HG03439 (cell line): ENCODE data around the gene GPN2.

Experiments
- ATAC-seq: cut with Tn5 transposase; IDR thresholded peaks from one replicate; pipeline ENCODE4 v1.9.1; 2021; ENCODE audit warnings: mild to moderate bottlenecking, moderate library complexity; ENCODE audit not compliant: unreplicated experiment

Gene GPN2

DNA sequence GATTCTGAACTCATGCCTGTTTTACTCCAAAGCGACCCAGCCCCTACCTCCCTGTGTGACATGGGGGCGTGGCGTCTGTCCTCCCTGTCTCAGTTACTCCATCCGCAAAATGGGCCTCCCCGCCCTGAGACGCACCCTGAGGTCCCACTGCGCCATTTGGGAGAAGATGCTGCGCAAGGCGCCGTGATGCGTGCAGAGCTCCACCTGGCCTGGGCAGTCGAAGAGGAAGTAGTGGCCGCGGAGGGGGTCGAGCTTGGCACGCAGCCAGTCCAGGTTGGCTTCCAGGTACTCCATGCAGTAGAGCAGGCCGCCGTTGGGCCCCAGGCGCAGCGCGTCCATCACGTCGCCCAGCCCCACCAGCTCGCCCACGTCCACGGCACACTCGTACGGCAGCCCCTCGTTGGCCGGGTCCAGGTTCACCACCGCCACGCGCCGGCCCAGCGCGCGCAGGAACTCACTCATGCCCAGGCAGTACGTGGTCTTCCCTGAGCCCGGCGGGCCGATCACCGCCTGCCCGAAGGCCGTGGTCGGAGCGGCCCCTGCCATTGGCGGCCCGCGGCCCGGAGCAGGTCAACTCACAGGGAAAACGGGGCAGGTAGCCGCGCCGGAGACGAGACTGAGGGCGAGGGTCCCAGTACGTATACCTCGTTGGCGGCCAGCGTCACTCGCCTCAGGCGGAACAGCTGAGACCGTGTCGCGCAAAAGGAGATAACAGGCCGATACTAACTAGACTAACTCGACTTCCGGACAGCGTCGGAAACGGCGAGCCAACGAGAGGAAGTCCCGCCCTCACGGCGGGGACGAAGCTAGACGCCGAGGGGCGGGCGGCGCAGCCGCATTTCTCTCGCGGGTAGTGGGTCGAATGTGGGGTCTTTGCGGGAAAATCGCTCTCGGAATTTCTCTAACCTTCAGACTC, at the start of gene GPN2:
TSS of gene GPN2 (minus strand) at position 733 of the 916 bp plus-strand sequence. CDS start at position 546, 187 bp downstream.
- ATAC-seq, result peak; percentile 81

DNA sequence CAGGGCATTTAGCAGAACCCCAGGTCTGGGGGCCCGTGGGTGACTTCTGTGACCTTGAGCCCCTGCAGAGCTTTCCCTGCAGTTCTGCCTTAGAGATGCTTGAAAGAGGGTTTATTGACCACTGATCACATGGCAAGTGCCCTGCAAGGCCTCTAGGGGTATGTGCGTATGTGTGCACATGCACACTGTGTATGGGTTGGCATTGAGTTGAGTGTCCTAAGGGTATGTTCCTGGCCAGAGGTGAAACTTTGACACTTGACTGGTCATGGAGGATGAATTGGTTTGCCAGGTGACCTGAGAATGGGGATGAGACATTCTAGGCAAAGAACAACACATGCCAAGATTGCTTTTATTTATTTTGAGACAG, 48.6 kb upstream of the GPN2 start:
- ATAC-seq, result no peak

DNA sequence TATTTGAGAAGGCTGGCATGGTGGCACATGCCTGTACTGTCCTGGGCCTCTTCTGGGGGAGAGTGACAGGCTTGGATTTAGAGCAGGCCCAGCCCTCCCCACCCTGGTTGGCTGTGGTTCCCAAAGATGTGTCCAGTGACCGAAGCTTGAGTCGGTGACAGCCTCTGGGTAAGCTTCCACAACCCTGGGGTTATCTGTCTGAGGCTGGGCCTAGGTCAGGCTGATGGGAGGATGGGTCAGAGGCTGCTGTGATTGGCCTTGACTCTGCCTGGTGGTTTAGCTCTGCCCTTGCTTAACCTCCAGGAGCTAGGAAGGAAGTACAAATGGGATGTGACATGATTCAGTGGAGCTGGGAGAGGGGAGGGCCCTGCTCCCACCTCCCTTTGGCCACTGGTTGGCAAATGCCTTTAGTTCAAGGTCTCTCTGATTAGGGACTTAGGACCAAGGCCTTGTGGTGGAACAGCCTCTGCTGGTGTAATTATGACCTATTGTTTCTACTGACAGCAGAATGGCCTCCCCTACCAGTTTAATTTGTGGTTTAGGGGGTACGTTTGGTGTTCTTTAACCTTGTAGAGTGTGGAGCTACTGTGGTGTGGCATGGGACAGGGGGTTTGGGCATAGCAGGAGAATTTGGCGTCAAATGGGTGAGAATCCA, 48.0 kb upstream of the GPN2 start:
- no peak for ATAC-seq

- no peak for ATAC-seq
Observed at GRCh38 chr1:26936823-26937222, 46.7 kb upstream of the GPN2 start.

- ATAC-seq, result no peak
Observed at GRCh38 chr1:26932531-26932930, 42.4 kb upstream of the GPN2 start.

DNA sequence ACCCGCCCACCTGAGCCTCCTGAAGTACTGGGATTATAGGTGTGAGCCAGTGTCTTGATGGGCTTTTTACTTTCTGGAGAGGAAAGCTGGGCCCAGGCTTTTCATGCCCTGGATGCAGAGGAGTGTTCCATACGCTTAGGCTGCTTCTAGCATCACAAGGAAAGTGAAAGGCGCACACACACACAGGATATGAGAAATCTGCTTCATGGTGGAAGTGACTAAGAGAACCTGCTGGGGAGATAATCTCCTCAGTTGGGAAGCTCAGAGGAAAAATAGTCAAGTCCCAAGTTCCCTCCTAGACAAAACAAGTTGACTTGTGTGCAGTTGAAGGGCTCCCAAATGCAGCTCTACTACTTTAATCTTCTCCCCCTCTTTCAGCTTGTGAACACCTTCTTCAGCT, 33.6 kb upstream of the GPN2 start:
- no peak for ATAC-seq

GRCh38 chr1:26922901-26923300, 32.8 kb upstream of the GPN2 start:
- no peak for ATAC-seq

DNA sequence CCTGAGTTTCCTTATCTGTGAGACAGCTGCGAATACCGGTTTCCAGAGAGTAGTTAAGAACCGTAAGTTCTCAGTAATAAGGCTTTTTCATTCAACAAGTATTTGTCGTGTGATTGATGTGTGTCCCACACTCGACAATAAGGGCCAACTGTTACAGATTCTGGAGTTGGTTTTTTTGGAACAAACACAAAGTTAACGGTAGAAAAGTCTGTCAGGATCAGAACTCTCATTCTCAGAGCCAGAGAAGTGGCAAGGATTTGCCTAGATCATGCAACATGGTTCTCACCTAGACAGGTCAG, 32.3 kb upstream of the GPN2 start:
- no peak for ATAC-seq

DNA sequence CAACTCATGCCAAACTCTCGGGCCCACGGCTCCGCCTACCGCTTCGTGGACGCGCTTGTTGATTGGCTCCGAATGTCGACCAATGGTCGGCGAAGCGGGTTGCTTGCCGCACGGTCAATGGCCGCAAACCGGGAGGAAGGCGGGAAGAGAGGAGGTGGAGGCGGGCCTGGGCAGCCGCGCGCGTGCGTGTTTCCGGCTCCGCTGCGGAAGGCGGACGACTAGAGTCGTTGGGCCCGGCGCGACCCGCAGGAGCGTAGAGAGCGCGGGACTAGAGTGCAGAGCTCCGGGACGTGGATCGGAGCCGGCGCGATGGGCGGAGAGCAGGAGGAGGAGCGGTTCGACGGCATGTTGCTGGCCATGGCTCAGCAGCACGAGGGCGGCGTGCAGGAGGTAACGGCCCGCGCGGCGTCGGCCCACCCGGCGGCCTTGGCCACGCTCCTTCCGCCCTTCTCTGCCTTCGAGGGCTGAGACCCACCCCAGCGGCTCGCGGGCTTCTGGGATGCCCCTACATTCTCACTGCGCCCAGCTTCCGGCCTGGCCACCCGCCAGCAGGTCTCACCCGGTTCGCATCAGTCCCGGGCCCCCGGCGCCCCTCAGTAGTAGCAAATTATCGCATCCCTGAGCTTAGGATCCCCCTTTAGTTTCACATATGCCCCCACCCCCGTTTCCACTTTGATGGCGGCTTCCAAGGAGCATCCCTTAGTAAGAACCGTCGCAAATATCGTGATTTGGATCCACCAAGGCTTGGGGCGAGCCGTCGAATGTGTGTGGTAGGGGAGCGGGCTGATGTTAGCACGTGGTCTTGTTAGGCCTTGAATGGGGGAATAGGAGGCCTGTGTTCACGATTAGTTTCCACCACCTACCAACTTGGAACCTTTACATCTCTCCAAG, 31.7 kb upstream of the GPN2 start, which contains the start of gene NUDC:
TSS of gene NUDC (plus strand) at position 204 of the 891 bp plus-strand sequence. CDS start at position 310, 106 bp downstream.
- ATAC-seq, result peak; percentile 93

- ATAC-seq, result peak; percentile 25
Observed at GRCh38 chr1:26921126-26921539, 31.1 kb upstream of the GPN2 start.

- ATAC-seq, result no peak
Observed at GRCh38 chr1:26915204-26915842, 25.2 kb upstream of the GPN2 start.

- ATAC-seq, result no peak
Observed at GRCh38 chr1:26913754-26914619, 23.9 kb upstream of the GPN2 start, which contains the start of gene NR0B2. TSS of gene NR0B2 (minus strand) at chr1:26913975. CDS start at chr1:26913940, 35 bp downstream.

- no peak for ATAC-seq
Observed at GRCh38 chr1:26913389-26913753, 23.3 kb upstream of the GPN2 start.

GRCh38 chr1:26912147-26912490, 22.0 kb upstream of the GPN2 start:
- no peak for ATAC-seq

- ATAC-seq, result no peak
Observed at GRCh38 chr1:26911399-26912146, 21.5 kb upstream of the GPN2 start.

DNA sequence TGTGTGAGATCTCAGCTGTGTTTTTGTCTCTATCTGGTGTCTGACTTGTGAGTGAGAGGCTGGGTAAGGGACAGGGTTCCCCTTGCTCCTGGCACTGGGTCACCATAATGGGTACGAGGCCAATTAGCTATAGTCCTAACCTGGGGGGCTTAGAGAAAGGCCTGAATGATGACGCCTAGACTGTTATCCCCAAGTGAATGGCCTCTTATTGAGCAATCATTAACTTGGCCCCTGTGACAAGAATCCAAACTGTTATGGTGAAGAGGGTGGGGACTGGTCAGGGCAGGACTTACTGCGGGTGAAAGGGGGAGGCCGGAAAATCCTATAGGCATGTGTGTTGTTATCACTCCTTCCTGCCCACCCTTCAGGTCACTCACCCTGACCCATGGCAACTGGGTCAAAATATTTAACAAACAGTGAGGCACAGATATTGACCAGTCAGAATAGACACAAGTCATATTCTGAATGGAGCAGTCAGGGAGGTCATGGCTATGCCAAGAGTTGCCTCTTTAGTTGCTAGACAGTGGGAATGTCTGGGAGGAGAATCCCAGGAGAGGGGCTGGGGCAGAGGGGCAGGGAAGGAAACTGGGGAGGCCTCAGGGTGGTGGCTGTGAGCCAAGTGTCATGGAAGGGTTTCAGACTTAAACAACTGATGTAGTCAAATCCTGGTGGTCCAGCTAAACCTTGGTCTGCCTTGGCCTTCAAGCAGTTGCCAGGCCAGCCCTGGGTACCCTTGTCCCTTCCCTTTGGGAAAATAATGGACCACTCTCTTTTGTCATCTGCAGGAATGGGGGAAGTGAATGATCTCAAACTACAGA, 20.5 kb upstream of the GPN2 start:
- no peak for ATAC-seq

DNA sequence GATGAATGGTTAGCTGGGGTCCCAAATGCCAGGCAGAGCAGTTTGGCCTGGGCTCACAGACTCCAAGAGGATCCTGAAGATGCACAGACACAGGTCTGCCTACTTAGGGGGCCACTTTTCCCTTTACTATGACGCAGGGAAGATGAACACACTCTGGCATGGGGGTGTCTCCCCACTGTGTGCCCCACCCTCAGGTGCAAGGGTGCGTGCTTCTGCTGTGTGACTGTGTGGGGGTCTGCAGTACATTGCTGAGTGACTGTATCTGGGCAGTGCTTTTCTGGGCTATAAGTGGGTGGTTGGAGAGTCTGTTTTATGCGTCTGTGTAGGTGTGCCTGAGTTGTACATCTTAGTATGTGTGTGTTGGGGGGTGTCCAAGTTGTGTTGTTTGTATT, 19.9 kb upstream of the GPN2 start:
- no peak for ATAC-seq
